Measurements from ENCODE around the gene KDELR3.
A peak's percentile ranks its signal among the peaks of the same experiment; 100 is the strongest.

KDELR3 gene

GRCh38 chr22:38494498-38494897 lies 26.6 kb downstream of the KDELR3 start:
- no peak for TF ChIP-seq CTCF (IDR thresholded peaks at IDR 0.05; ENCODE audit: control insufficient read depth, insufficient read depth, low read depth, low read length, missing control alignments)
- no peak overlapping the region for H3K4me3 ChIP-seq (ENCODE audit: control insufficient read depth, low read depth, low read length)
- peak; percentile 20 for DNase-seq (ENCODE audit: low read depth)

GRCh38 chr22:38494939-38495338 lies 27.0 kb downstream of the KDELR3 start:
- no peak for TF ChIP-seq CTCF (IDR thresholded peaks at IDR 0.05; ENCODE audit: control insufficient read depth, insufficient read depth, low read depth, low read length, missing control alignments)
- DNase-seq (ENCODE audit: low read depth), result no peak
- no peak overlapping the region for H3K4me3 ChIP-seq (ENCODE audit: control insufficient read depth, low read depth, low read length)

GRCh38 chr22:38497869-38498268 lies 30.0 kb downstream of the KDELR3 start:
- no peak for TF ChIP-seq CTCF (IDR thresholded peaks at IDR 0.05; ENCODE audit: control insufficient read depth, insufficient read depth, low read depth, low read length, missing control alignments)
- no peak for DNase-seq (ENCODE audit: low read depth)
- H3K4me3 ChIP-seq (ENCODE audit: control insufficient read depth, low read depth, low read length), result no peak overlapping the region

GRCh38 chr22:38501797-38502672 lies 34.1 kb downstream of the KDELR3 start:
- TF ChIP-seq CTCF (IDR thresholded peaks at IDR 0.05; ENCODE audit: control insufficient read depth, insufficient read depth, low read depth, low read length, missing control alignments), result no peak
- H3K4me3 ChIP-seq (ENCODE audit: control insufficient read depth, low read depth, low read length), result no peak overlapping the region
- no peak for DNase-seq (ENCODE audit: low read depth)

GRCh38 chr22:38503021-38503420 lies 35.1 kb downstream of the KDELR3 start:
- TF ChIP-seq CTCF (IDR thresholded peaks at IDR 0.05; ENCODE audit: control insufficient read depth, insufficient read depth, low read depth, low read length, missing control alignments), result no peak
- peak overlapping the region; percentile 58 for H3K4me3 ChIP-seq (ENCODE audit: control insufficient read depth, low read depth, low read length)
- DNase-seq (ENCODE audit: low read depth), result no peak

- no peak for DNase-seq (ENCODE audit: low read depth)
- TF ChIP-seq CTCF (IDR thresholded peaks at IDR 0.05; ENCODE audit: control insufficient read depth, insufficient read depth, low read depth, low read length, missing control alignments), result no peak
- peak overlapping the region; percentile 58 for H3K4me3 ChIP-seq (ENCODE audit: control insufficient read depth, low read depth, low read length)
Observed at GRCh38 chr22:38504731-38505540, 37.0 kb downstream of the KDELR3 start.

Data from AG09309 (cell line).